Memory B cell (primary cell): Measurements from ENCODE around the gene LEKR1.
A peak's percentile ranks its signal among the peaks of the same experiment; 100 is the strongest.

Source experiments
- ATAC-seq: fragments of 150-1000 bp; cut with Tn5 transposase; 2 replicates; pipeline ENCODE4 v1.10.0; 2021; ENCODE audit warnings: low read depth, mild to moderate bottlenecking, moderate library complexity
- DNase-seq, 2 donors: peaks; one replicate each; pipeline ENCODE4 v3.0.0; 2022; ENCODE audit warnings: low spot score in 2 of 2
- H3K27ac Mint-ChIP-seq: one replicate; pipeline ENCODE4 v1.8.0; 2022; ENCODE audit warnings: mild to moderate bottlenecking, moderate library complexity, mixed read lengths
- H3K27me3 Mint-ChIP-seq: one replicate; pipeline ENCODE4 v1.8.0; 2022; ENCODE audit warnings: mixed read lengths
- H3K36me3 Mint-ChIP-seq: one replicate; pipeline ENCODE4 v1.8.0; 2022; ENCODE audit warnings: mild to moderate bottlenecking, mixed read lengths
- H3K4me1 Mint-ChIP-seq: one replicate; pipeline ENCODE4 v1.8.0; 2022; ENCODE audit warnings: mixed read lengths
- H3K4me3 Mint-ChIP-seq: one replicate; pipeline ENCODE4 v1.8.0; 2022; ENCODE audit warnings: mild to moderate bottlenecking, moderate library complexity, mixed read lengths
- H3K9me3 Mint-ChIP-seq: one replicate; pipeline ENCODE4 v1.8.0; 2022; ENCODE audit warnings: mixed read lengths

The LEKR1 gene

DNA sequence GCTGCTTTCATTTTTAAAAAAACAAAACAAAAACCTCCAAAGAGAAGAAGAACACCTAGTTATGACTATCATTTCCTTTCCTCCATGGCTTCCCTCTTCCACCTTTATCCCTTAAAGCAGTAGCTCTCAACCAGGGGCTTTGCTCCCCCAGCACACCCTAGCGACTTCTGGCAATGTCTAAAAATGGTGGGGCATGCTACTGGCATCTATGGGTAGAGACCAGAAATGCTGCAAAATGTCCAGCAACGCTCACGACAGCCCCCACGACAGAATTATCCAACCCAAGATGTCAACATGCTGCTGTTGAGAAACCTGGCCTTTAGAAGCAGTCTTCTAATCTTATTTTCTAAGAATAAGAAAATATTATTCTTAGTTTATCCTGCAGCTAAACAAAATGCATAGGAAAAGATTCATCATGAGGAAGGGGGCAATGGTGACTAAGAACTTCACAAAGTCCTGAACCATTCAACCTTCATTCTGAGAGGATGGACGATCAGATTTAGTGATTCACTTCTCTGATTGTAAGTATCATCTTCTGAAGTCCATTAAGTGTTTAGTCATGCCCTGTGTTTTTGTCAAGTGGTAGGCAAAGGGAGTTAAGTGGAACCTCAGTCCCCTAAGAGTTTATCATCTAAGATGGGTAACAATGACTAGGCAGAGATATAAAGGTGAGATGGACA is 252.1 kb downstream of the LEKR1 start:
- no peak overlapping the region for H3K27ac Mint-ChIP-seq
- H3K9me3 Mint-ChIP-seq: no peaks in the 10 kb centered on the region
- ATAC-seq (no peak), DNase-seq (no peak)
- H3K4me1 Mint-ChIP-seq: peaks cover 6% of the 10 kb centered on the region
- no peaks in the 10 kb centered on the region for H3K27me3 Mint-ChIP-seq
- H3K4me3 Mint-ChIP-seq: no peak overlapping the region
- H3K36me3 Mint-ChIP-seq: no peaks in the 10 kb centered on the region

DNA sequence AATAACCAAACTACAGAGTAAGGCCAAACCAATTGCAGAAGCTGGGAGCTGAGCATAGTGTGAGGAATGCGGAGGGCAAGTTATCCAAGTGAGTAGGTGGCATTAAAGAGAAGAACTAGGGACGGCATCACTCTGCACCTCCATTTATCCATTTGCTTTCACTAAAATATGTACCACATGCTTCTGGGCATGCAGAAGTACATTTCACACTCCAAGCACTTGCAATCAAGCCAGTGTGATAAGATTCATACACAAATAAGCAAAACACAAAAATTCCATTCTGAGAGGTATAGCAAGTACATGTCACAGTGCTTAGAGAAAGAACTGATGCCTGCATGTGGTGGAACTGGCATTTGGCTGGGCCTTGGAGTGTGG is 252.6 kb downstream of the LEKR1 start:
- peaks cover 6% of the 10 kb centered on the region for H3K4me1 Mint-ChIP-seq
- H3K9me3 Mint-ChIP-seq: no peaks in the 10 kb centered on the region
- no peak for ATAC-seq
- no peak overlapping the region for H3K27ac Mint-ChIP-seq
- H3K36me3 Mint-ChIP-seq: no peaks in the 10 kb centered on the region
- DNase-seq: no peak
- no peak overlapping the region for H3K4me3 Mint-ChIP-seq
- H3K27me3 Mint-ChIP-seq: no peaks in the 10 kb centered on the region

DNA sequence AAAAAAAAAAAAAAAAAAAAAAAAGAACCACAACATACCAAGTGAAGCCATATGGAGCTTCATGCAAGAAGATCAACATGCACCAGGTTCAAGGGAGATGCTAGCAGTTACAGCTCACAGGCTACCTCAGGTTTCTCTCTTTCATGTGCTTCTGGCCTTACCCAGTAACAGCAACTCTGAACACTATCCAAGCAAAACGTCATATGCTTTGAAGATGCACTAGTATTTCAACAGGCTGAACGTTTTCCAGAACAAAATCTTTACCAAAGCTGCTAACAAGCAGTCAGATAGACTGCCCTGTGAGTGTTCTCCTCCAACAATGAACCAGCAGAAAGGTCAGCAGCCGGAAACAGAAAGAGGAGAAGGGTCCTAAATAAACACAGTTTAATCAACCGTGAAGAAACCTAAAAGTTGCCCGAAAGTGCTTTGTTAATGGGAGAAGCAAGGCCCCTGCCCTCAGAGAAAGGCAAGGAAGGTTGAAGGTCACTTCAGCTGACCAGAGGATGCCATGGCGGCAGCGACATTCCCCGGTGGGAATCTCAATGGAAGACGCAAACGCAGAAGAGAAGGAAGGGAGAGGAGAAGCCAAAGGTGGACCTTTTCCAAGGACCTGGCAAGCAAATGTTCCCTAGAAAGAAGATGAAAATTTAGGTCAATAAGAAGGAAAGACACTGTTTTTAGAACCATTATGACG is 253.7 kb downstream of the LEKR1 start:
- Mint-ChIP-seq H3K4me1 (peaks cover 6% of the 10 kb centered on the region), H3K27me3 (no peaks in the 10 kb centered on the region), H3K9me3 (no peaks in the 10 kb centered on the region), H3K4me3 (no peak overlapping the region), H3K27ac (no peak overlapping the region), H3K36me3 (no peaks in the 10 kb centered on the region)
- ATAC-seq (no peak), DNase-seq (no peak)

DNA sequence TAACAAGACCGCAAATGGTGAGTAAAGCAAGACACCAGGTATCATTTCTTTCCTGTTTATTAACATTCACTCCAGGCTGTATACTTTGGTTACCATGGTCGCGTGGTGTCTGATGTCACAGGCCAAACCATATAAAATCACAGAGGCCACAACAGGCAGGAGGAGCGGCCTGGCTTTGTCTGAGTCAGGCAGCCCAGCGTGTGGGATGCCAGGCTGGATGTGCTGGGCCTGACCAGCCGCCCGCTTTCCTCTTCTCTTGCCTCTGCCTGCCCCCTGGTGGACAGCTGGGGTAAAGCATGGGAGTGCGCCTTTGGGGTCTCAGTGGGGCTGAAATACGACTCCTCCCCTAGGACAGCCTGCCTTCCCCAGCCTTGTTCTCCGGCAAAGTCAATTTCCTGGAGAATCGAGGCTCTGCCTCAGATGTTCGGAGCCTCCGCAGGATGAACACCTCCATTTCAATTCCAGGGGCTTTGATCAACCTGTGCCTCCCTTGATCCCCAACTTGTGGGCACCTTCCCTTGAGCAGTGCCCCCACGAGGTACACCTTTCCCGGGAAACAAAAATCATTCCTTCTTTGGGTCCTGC is 255.6 kb downstream of the LEKR1 start:
- Mint-ChIP-seq H3K4me1 (peaks cover 6% of the 10 kb centered on the region), H3K4me3 (no peak overlapping the region), H3K27me3 (no peaks in the 10 kb centered on the region), H3K9me3 (no peaks in the 10 kb centered on the region), H3K27ac (peak overlapping the region; percentile 31), H3K36me3 (no peaks in the 10 kb centered on the region)
- DNase-seq: peak; percentile 82 to 94
- peak; percentile 85 for ATAC-seq

DNA sequence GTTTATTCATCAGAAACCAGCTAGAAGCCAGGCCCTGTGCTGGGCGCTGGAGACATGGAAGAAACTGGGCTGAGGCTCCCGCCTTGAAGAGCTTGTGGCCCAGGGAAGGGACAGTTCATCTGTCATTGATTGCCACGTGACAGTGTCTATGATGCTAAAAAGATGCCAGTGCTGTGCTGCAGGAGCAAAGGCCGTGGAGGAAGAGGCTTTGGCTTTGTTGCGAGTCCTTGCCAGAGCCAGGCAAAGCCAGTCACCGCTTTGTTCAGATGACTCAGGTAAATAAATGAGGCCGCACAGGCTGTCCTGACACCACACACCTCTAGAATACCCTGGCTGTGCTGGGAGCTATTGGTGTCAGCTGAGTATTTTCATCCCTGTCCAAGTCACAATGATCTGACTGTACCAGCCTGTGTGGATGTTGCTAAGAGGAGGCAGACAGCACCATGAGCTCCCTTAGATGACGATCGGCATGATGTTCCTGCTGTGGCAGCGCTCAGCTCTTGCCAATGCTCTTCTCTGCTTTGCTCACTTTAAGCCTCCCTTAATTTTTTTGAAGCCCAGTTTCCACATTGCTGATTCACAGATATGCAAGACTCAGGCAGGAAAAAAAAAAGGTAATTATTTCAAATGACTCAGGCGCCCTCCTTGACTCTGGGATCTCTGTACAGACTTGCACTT is 256.3 kb downstream of the LEKR1 start:
- no peak overlapping the region for H3K27ac Mint-ChIP-seq
- ATAC-seq (no peak), DNase-seq (no peak)
- no peak overlapping the region for H3K4me3 Mint-ChIP-seq
- H3K9me3 Mint-ChIP-seq: no peaks in the 10 kb centered on the region
- peaks cover 6% of the 10 kb centered on the region for H3K4me1 Mint-ChIP-seq
- H3K27me3 Mint-ChIP-seq: no peaks in the 10 kb centered on the region
- H3K36me3 Mint-ChIP-seq: no peaks in the 10 kb centered on the region

DNA sequence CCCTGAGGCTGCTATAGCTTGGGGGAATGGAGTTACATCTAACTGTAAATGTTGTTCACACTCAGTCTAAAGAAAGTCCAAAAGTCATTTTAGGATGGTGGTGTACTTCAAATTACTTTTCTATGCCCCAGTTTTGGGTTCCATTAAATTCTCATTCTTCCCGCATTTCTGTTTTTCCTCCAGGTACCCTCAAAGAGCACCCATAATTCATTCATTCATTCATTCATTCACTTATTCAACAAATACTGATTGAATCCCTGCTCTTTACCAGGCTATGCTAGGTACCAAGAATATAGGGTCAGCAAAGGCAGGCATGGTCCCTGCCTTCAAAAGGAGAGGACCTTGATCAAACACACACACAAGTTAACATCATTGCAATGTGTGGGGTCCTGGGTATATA is 257.7 kb downstream of the LEKR1 start:
- H3K27ac Mint-ChIP-seq: no peak overlapping the region
- H3K36me3 Mint-ChIP-seq: no peaks in the 10 kb centered on the region
- H3K4me1 Mint-ChIP-seq: peaks cover 6% of the 10 kb centered on the region
- H3K4me3 Mint-ChIP-seq: no peak overlapping the region
- DNase-seq: no peak
- ATAC-seq: no peak
- H3K9me3 Mint-ChIP-seq: no peaks in the 10 kb centered on the region
- H3K27me3 Mint-ChIP-seq: peaks cover 1% of the 10 kb centered on the region

DNA sequence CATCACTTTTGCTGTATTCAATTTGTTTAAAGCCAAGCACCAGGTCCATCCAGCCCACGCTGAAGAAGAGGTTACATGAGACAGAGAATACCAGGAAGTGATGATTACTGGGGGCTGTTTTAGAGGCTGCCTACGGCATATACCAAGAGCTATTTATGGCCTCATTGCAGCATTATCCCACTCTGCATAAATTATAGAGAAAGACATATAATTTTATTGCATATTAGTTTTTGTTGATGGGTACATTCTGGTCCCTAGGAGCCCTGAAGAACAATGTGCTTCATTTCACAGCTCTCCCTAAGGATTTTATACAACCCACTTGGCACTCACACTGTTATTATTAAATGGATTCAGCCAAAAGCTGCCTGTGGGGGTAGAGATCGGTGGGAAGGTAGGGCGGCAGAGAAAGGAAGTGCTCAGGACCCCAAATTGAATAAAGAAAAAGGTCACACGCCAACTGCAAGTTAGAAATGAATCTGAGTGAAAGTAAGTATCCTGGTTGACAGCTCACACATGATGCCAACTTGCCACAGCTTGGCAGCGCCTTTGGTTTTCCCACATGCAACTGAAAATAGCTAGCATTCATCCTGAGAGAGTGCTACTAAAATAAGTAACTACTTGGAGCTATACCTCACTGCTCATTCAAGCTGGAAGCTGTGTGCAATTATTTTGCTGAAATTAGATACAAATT is 260.1 kb downstream of the LEKR1 start:
- no peak overlapping the region for H3K4me3 Mint-ChIP-seq
- H3K27me3 Mint-ChIP-seq: peaks cover 1% of the 10 kb centered on the region
- ATAC-seq (no peak), DNase-seq (no peak)
- H3K27ac Mint-ChIP-seq: no peak overlapping the region
- H3K9me3 Mint-ChIP-seq: no peaks in the 10 kb centered on the region
- peaks cover 22% of the 10 kb centered on the region for H3K4me1 Mint-ChIP-seq
- no peaks in the 10 kb centered on the region for H3K36me3 Mint-ChIP-seq

DNA sequence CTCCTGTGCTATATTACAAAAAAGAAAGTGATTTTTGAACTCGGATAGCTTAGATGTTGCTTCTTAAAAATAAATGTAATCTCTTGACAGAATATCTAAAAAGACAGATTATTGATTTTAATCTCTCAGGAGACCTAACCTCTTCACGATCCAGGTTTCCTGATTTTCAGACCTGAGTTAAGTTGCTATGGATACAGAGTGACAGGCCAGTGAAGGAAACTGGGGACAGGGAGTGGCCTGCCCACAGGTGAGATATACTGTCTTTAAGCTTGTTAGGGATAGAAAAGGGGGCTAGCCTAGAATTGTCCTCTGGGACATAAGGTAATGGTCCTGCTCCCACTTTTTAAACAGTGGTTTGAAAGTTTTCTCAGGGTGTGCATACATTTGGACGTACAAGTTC is 260.6 kb downstream of the LEKR1 start:
- DNase-seq (no peak), ATAC-seq (no peak)
- Mint-ChIP-seq H3K4me1 (peaks cover 22% of the 10 kb centered on the region), H3K36me3 (no peaks in the 10 kb centered on the region), H3K9me3 (no peaks in the 10 kb centered on the region), H3K27me3 (peaks cover 1% of the 10 kb centered on the region), H3K4me3 (no peak overlapping the region), H3K27ac (no peak overlapping the region)

DNA sequence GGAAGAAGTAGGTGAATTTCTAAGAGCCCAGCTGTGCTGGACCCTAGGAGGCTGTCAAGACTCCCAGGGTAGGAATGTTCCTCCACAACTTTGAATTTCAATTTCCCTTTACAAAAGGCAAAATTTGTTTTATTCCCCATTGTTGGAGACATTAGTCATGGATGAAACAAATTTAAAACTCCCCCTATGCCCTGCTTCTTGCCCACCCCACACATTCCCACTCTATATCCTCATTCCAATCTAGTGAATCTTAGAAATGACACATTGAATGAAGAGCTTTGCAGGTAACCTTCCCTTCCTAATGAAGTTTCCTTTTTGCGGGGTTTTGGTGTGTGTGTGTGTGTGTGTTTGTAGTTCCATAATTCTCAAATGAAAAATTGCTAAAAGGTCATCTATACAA is 261.2 kb downstream of the LEKR1 start:
- no peaks in the 10 kb centered on the region for H3K9me3 Mint-ChIP-seq
- no peak for ATAC-seq
- no peak overlapping the region for H3K4me3 Mint-ChIP-seq
- peaks cover 1% of the 10 kb centered on the region for H3K27me3 Mint-ChIP-seq
- no peak for DNase-seq
- no peaks in the 10 kb centered on the region for H3K36me3 Mint-ChIP-seq
- H3K27ac Mint-ChIP-seq: no peak overlapping the region
- H3K4me1 Mint-ChIP-seq: peaks cover 16% of the 10 kb centered on the region

DNA sequence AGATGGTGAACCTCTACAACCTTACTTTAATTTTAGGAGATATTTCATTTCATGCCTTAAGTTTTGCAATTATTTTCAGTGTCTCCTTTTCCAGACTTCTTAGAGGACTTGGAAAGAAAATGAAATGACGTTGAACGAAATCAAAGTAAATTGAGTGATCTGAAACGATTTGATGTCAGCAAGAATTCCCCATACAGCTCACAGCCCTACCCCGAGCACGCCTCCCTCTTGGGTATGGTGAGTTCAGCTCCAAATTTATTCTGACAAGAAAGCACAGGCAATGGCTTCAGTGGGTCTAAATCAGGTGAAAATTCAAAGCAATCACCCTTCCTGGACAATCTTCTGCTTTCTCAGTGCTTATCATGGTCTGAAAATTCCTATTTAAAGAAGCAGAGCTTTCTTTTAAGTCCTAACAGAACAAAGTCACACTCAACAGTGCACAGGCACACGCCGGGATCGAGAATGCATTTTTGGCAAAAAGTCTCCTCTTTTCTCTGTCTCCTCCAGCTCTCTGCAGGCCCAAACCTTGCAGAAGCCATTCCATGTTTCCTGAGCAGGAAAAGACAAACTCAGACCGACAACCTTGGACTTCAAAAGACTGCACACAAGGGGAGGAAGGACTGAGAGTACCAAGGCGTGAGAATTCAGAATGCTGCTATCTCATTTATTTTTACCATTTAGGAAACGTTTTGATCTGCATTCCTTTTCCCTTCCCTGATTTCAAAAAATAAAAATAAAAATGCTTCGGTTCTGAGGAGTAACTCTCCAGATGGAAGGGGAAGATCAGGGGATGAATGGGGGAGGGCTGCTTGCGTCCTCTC is 261.8 kb downstream of the LEKR1 start:
- peak overlapping the region; percentile 97 for H3K27ac Mint-ChIP-seq
- peaks cover 16% of the 10 kb centered on the region for H3K4me1 Mint-ChIP-seq
- H3K9me3 Mint-ChIP-seq: no peaks in the 10 kb centered on the region
- no peak for ATAC-seq
- no peaks in the 10 kb centered on the region for H3K36me3 Mint-ChIP-seq
- DNase-seq: no peak
- peaks cover 1% of the 10 kb centered on the region for H3K27me3 Mint-ChIP-seq
- H3K4me3 Mint-ChIP-seq: peak overlapping the region; percentile 89

DNA sequence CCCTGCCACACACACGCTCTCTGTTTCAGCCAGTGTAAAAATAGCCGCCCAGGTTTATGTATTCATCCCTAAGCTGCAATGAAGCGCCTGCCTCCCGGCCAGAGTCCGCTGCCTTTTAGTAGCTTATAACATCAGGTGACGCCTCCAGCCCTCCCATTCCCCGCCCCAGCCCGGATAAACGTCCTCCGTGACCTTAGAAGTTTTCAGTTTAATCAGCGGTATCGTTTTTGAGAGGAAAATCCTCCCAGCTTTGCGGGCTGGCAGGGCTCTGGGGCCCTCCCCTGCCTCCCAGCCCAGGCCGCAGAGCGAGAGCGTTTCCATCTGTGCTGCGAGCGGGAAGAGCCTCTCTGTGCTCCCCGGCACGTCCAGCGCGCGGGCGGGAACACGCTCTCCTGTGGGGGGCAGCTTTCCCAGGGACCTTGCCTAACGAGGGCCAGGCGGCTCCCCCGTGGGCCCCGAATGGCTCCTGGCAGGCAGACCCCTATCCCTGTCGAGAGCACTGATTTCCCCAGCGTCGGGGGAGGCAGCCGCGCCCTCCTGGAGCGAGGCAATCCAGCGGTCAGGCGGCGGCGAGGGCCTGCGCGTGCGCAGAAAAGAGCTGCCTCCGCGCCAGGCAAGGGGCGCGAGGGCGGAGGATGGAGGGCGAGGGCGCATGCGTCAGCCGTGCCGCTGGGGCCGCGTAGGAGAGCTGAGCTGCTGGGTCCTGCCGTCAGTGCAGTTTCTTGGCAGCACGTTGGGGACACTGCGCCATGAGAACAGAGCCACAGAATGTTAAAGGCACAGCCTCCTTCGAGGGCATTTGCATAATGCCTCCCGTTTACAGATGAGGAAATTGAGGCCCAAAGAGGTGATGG is 262.7 kb downstream of the LEKR1 start:
- H3K9me3 Mint-ChIP-seq: no peaks in the 10 kb centered on the region
- H3K4me1 Mint-ChIP-seq: peaks cover 16% of the 10 kb centered on the region
- DNase-seq (peak; percentile 90 to 93), ATAC-seq (peak; percentile 87)
- no peaks in the 10 kb centered on the region for H3K36me3 Mint-ChIP-seq
- H3K27ac Mint-ChIP-seq: peak overlapping the region; percentile 97
- peak overlapping the region; percentile 89 for H3K4me3 Mint-ChIP-seq
- peaks cover 1% of the 10 kb centered on the region for H3K27me3 Mint-ChIP-seq

DNA sequence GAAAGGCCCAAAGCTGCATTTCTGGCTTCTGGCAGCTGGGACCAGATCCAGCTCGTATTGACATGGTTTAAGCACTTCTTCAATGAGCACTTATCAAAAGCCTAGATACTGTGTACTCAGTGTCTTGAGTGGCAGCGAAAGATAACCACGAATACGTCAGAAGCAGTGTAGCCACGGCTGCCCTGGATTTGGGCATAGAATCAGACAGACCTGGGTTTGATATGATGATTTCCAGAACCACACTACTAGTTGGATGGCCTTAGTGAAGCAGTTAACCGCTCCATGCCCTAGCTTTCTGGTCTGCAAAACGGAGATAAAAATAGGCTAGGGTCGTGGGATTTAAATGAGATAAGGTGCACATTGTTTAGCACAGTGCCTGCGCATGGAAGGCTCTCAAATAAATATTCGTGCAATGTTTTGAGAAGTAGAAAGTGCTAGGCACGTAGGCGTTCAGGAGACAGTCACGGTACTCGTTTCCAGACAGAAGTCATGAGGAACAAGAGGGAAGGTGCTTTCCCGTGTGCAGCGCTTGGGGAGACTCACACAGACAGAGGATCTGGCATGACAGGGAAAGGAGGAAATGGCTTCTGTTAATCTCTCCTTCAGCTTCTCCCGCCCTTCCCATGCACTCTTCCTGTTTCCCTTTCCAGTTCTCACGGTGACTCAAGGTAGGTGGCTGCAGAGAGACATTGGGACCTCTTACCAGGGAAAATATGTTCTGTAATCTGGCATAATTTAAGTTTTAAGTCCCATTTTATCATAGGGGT is 263.5 kb downstream of the LEKR1 start:
- no peaks in the 10 kb centered on the region for H3K9me3 Mint-ChIP-seq
- peaks cover 1% of the 10 kb centered on the region for H3K36me3 Mint-ChIP-seq
- peak overlapping the region; percentile 89 for H3K4me3 Mint-ChIP-seq
- H3K27ac Mint-ChIP-seq: peak overlapping the region; percentile 97
- H3K27me3 Mint-ChIP-seq: peaks cover 3% of the 10 kb centered on the region
- peaks cover 16% of the 10 kb centered on the region for H3K4me1 Mint-ChIP-seq
- peak; percentile 57 for ATAC-seq
- peak in 1 of 2 donors; percentile 21 for DNase-seq
